Ecto neural progenitor cell (in vitro differentiated cells): ENCODE data around the gene RNF181.
"Not testable (repeated sequence)": the region's sequence is repeated elsewhere in the genome, so short reads cannot be mapped to it uniquely, and the experiment has no call there.

Source experiments
- DNase-seq: peaks from one replicate; pipeline ENCODE4 v3.0.0-alpha.2; 2018; ENCODE audit warnings: low spot score

The RNF181 gene

GRCh38 chr2:85595301-85596025 lies at the start of gene RNF181:
Gene RNF181 (plus strand): TSS chr2:85595745. CDS start chr2:85595764, 19 bp downstream.
- peak; percentile 96 for DNase-seq

- DNase-seq: no peak
These were observed 49.7 kb upstream of the RNF181 start for GRCh38 chr2:85545780-85546240.

GRCh38 chr2:85547089-85547858 lies 48.3 kb upstream of the RNF181 start:
- DNase-seq: no peak

- DNase-seq: no peak
These were observed 47.5 kb upstream of the RNF181 start for GRCh38 chr2:85547859-85548607.

GRCh38 chr2:85548608-85548900 lies 47.0 kb upstream of the RNF181 start:
- no peak for DNase-seq

- DNase-seq: no peak
These were observed 46.5 kb upstream of the RNF181 start for GRCh38 chr2:85549095-85549494.

- no peak for DNase-seq
These were observed 45.7 kb upstream of the RNF181 start for GRCh38 chr2:85549826-85550225.

GRCh38 chr2:85550486-85550885 lies 45.1 kb upstream of the RNF181 start:
- DNase-seq: no peak

GRCh38 chr2:85551698-85552678 lies 43.6 kb upstream of the RNF181 start:
- peak; percentile 83 for DNase-seq

- no peak for DNase-seq
These were observed 42.4 kb upstream of the RNF181 start for GRCh38 chr2:85553184-85553583.

- no peak for DNase-seq
These were observed 40.4 kb upstream of the RNF181 start for GRCh38 chr2:85554980-85555612.

- DNase-seq: no peak
These were observed 38.4 kb upstream of the RNF181 start for GRCh38 chr2:85557130-85557529.

- DNase-seq: no peak
These were observed 37.4 kb upstream of the RNF181 start for GRCh38 chr2:85558160-85558559.

- not testable (repeated sequence) for DNase-seq
These were observed 35.2 kb upstream of the RNF181 start for GRCh38 chr2:85560403-85560726.

- no peak for DNase-seq
These were observed 34.7 kb upstream of the RNF181 start for GRCh38 chr2:85560812-85561279.

- peak; percentile 96 for DNase-seq
These were observed 34.0 kb upstream of the RNF181 start, which contains the start of gene GGCX for GRCh38 chr2:85561280-85562212. Gene GGCX (minus strand): TSS chr2:85561493. CDS start chr2:85561428, 65 bp downstream.

- DNase-seq: no peak
These were observed 31.4 kb upstream of the RNF181 start for GRCh38 chr2:85564144-85564563.

- DNase-seq: no peak
These were observed 29.3 kb upstream of the RNF181 start for GRCh38 chr2:85566265-85566664.

- no peak for DNase-seq
These were observed 19.8 kb upstream of the RNF181 start for GRCh38 chr2:85575739-85576138.

GRCh38 chr2:85577063-85577385 lies 18.5 kb upstream of the RNF181 start:
- DNase-seq: no peak
